HUES64 (cell line): ENCODE data around the gene CHGA.

Source experiments
- H3K27ac ChIP-seq: 2 replicates; pipeline ENCODE4 v1.7.0; 2013; ENCODE audit warnings: low read depth, low read length, inconsistent platforms
- H3K27me3 ChIP-seq: 2 replicates; pipeline ENCODE4 v1.6.1; 2013; ENCODE audit warnings: mild to moderate bottlenecking, low read length; ENCODE audit not compliant: insufficient read depth
- H3K36me3 ChIP-seq: 2 replicates; pipeline ENCODE4 v1.6.1; 2013; ENCODE audit warnings: mild to moderate bottlenecking, low read length; ENCODE audit not compliant: insufficient read depth
- H3K4me1 ChIP-seq: 2 replicates; pipeline ENCODE4 v1.6.1; 2013; ENCODE audit warnings: mild to moderate bottlenecking, low read length, moderate library complexity; ENCODE audit not compliant: insufficient read depth
- H3K4me3 ChIP-seq: 2 replicates; pipeline ENCODE4 v1.5.1; 2013; ENCODE audit warnings: mild to moderate bottlenecking, low read length, moderate library complexity
- H3K9ac ChIP-seq: 2 replicates; pipeline ENCODE4 v1.6.1; 2013; ENCODE audit warnings: mild to moderate bottlenecking, low read depth, low read length
- H3K9me3 ChIP-seq: 2 replicates; pipeline ENCODE4 v1.6.1; 2013; ENCODE audit warnings: low read depth, low read length; ENCODE audit not compliant: insufficient read depth
- WGBS: fragments of 150-250, 120-280 bp; methylation state at CpG from one replicate; pipeline ENCODE4 v1.1.7; 2013; ENCODE audit warnings: missing lambda C conversion rate; 5-methylcytosine and 5-hydroxymethylcytosine counted together

Gene CHGA

DNA sequence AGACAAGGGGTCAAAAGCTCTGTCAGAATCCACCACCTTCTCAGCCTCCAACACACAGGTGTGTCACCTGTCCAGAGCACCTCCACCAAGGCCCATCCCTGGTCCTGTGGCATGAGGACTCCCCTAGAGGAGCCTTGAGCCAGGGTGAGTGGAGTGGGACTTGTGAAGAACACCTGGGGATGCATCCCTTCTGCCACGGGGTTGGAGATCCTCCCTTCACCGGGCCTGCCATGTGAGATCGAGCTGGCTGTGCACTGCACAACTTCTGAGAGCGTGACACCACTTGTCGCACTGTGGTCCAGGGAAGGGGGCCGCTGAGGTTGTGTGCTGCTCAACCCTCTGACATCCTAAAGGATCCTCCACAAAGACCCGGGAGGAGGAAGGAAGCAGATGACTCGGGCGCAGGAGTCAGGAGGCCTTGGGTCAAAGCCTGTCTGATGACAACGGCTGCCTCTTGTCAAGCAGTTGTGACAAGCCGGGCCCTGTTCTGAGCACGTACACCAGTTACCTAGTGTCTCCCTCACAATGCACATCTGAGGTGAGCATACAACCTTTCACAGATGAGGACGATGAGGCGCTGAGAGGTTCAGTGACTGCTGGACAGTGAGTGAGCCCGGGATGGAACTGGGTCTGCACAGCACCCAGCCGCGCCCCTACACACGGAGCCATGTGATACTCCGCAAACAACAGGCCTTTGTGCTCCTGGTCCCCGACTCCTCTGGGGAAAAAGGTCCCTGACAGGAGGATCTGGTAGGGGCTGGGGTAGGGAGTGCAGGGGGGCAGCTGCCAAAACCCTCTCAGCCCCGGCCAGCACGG lies 35.6 kb downstream of the CHGA start:
- Histone ChIP-seq H3K4me3 (no peak overlapping the region), H3K4me1 (peaks cover 11% of the 10 kb centered on the region), H3K9ac (no peak overlapping the region), H3K36me3 (peaks cover 20% of the 10 kb centered on the region), H3K27me3 (no peaks in the 10 kb centered on the region), H3K27ac (no peak overlapping the region), H3K9me3 (no peaks in the 10 kb centered on the region)
- 97% methylated on average over 22 of the region's 22 CpGs for WGBS

DNA sequence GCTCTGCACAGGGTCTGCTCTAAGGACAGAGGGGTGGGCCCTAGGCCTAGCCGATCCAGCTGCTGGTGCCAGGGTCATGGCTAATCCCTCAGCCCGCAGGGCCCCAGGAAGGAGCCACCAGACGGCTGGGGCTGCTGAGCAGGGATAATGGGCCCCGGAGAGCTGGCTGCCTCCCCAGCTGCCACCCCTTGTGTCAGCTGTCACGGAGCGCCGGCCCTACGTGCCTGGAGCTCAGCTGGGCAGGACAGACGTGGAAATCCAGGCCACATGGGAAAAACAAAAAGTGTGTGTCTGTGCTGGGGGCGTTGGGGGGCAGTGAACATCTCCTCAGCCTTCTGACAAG lies 36.2 kb downstream of the CHGA start:
- no peaks in the 10 kb centered on the region for H3K27me3 ChIP-seq
- H3K4me1 ChIP-seq, result peaks cover 16% of the 10 kb centered on the region
- H3K36me3 ChIP-seq, result peaks cover 20% of the 10 kb centered on the region
- no peak overlapping the region for H3K27ac ChIP-seq
- no peaks in the 10 kb centered on the region for H3K9me3 ChIP-seq
- no peak overlapping the region for H3K9ac ChIP-seq
- H3K4me3 ChIP-seq, result no peak overlapping the region
- 89% methylated on average over 10 of the region's 10 CpGs for WGBS

DNA sequence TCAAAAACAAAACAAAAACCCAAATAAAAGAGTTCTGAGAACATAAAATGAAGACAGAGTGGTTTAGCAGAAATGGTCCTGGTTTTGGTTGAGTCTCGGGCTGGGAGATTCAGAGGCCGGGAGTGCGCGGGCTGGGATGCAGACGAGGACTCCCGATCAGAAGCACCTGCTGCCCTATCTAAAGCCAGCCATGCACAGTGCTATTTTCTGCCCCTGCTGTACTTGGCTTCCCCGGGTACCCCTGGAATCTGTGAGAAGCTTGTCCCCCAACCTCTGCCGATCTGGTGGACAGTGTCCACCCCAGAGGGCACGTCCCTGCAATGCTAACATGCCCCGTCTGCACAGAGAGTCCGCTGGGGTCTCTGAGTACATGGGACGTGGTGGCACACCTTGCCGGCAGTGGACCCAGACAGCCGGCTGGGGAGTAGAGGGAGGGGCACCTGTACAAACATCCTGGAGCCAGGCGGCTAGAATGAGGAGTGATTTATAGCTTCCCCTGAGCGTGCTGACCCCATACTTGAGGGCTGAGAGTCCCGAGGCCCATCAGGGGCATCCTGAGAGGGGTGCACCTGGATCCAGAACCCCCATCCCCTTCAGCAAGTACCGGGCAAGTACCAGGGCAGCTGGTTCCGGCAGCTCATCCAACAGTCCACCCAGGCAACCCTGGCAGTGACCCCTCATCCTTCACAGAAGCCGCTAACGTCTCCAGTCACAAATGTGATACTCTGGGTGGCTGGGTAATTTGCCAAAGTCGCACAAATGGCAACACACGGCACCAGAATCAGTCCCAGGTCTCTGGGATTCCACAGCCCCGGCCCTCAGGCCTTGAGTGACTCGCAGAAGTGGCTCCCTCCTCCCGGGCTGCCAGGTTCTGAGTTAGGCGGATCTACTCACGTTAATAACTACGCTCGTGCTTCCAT lies 37.1 kb downstream of the CHGA start:
- Histone ChIP-seq H3K36me3 (peaks cover 20% of the 10 kb centered on the region), H3K27ac (no peak overlapping the region)

DNA sequence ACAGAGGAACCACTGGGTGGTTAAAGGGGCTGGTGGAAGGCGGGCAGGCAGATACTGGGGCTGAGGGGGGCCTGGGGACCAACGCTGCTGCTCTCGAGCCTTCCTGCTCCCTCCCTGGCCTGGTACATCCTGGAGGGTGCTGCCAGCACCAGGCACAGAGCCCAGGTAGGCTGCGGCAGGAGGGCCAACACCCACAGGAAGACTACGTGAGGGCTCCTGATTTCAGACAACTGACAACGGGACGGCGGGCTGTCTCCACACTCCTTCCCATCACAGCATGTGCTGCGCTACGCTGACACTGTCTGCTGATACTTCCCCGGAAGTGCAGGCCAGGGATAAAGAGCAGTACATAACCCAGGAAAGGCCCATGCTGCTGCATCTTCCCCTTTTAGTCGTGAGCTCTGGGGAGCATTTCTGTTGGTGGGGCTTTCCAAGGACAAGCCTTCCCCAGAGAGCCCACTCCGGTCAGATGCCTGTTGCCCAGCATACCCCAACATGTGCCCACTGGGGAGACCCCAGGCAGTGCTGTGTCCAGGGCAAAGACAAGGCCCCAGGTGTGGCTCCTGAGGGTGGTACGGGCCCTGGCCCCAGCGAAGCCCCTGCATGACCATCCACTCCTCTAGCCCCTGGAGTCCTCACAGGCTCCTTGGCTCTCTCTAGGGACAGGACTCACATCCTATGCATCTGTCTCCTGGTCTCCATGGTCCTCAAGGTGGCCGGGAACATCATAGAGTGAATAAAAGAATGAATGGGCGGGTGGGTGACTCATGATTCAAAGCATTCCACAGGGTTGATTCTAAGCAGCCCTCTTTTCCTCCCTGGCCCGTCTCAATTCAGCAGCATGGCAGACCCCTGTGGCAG lies 38.0 kb downstream of the CHGA start:
- Histone ChIP-seq H3K36me3 (peaks cover 20% of the 10 kb centered on the region), H3K27me3 (no peaks in the 10 kb centered on the region), H3K27ac (no peak overlapping the region), H3K9ac (no peak overlapping the region), H3K4me3 (no peak overlapping the region), H3K9me3 (no peaks in the 10 kb centered on the region), H3K4me1 (peaks cover 12% of the 10 kb centered on the region)
- WGBS, result 89% methylated on average over 18 of the region's 18 CpGs

More for the DNA sequence above, 37.1 kb downstream of the CHGA start:
- no peaks in the 10 kb centered on the region for H3K27me3 ChIP-seq
- peaks cover 14% of the 10 kb centered on the region for H3K4me1 ChIP-seq
- WGBS, result 94% methylated on average over 30 of the region's 30 CpGs
- H3K9me3 ChIP-seq, result no peaks in the 10 kb centered on the region
- H3K9ac ChIP-seq, result no peak overlapping the region
- H3K4me3 ChIP-seq, result no peak overlapping the region

DNA sequence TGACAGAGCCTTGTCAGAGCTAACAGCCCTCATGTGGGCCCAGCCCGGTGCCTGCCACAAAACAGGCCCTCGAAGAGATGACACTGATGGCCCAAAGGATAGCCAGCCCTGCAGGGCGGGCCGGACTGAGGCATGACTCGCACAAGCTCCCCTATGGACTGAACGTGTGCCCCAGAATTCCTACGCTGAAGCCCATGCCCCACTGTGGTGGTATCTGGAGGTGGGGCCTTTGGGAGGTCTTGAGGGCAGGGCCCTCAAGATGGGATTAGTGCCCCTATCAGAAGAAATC lies 38.6 kb downstream of the CHGA start:
- 91% methylated on average over 7 of the region's 7 CpGs for WGBS
- no peaks in the 10 kb centered on the region for H3K27me3 ChIP-seq
- peaks cover 20% of the 10 kb centered on the region for H3K36me3 ChIP-seq
- no peak overlapping the region for H3K27ac ChIP-seq
- no peaks in the 10 kb centered on the region for H3K9me3 ChIP-seq
- H3K9ac ChIP-seq, result no peak overlapping the region
- peaks cover 12% of the 10 kb centered on the region for H3K4me1 ChIP-seq
- no peak overlapping the region for H3K4me3 ChIP-seq

DNA sequence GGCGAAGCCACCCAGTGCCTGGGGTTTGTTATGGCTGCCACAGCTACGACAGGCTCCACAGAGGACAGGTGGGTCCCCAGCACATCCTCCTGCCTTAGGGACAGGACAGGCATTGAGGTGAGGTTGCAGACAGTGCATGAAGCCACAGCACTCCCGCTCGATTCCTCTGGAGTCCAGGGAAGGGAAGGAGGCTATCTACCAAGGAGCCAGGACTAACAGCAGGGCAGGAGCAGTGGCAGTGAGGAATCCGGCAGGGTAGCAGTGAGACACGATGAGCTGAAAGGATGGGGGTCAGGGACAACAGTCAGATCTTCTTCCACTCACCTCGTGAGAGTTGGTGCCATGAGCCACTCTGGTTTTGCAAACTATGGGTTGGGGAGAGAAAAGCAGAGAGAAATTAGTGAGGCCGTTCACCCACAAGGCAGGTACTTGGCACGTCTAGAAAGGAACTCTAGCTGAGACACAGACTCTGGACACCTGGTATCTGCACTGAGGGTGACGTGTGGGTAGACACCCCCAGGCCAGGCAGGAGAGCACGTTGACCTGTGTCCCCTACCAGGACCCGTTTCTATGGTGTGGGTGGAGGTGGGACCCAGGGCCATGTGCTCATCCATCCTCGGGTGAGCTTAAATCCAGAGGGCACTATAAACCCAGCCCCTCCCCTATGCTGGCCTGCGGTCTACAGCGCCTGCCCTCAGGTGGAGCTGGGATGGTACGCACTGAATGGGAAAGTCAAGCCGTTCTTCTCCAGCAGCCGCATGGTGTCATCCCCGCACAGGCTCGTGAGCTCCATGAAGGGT lies 39.3 kb downstream of the CHGA start:
- peaks cover 14% of the 10 kb centered on the region for H3K36me3 ChIP-seq
- no peak overlapping the region for H3K9ac ChIP-seq
- H3K4me3 ChIP-seq, result no peak overlapping the region
- peaks cover 12% of the 10 kb centered on the region for H3K4me1 ChIP-seq
- no peak overlapping the region for H3K27ac ChIP-seq
- H3K27me3 ChIP-seq, result no peaks in the 10 kb centered on the region
- no peaks in the 10 kb centered on the region for H3K9me3 ChIP-seq
- WGBS, result 94% methylated on average over 20 of the region's 20 CpGs

DNA sequence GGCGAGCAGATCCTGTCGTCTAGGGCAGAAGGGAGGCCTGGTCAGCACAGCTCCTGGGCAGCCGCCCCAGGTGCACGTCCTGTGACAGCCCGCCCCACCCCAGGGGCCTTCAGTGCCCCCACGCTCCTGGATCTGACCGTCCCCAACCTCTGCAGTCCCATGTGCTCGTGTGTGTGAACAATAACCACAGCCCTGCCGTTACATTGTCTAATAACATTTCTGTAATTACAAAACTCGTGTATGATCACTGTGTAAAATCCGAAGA lies 39.8 kb downstream of the CHGA start:
- Histone ChIP-seq H3K4me1 (peaks cover 12% of the 10 kb centered on the region), H3K36me3 (peaks cover 10% of the 10 kb centered on the region), H3K9ac (no peak overlapping the region), H3K27ac (no peak overlapping the region), H3K27me3 (no peaks in the 10 kb centered on the region), H3K9me3 (no peaks in the 10 kb centered on the region), H3K4me3 (no peak overlapping the region)
- 94% methylated on average over 11 of the region's 11 CpGs for WGBS

DNA sequence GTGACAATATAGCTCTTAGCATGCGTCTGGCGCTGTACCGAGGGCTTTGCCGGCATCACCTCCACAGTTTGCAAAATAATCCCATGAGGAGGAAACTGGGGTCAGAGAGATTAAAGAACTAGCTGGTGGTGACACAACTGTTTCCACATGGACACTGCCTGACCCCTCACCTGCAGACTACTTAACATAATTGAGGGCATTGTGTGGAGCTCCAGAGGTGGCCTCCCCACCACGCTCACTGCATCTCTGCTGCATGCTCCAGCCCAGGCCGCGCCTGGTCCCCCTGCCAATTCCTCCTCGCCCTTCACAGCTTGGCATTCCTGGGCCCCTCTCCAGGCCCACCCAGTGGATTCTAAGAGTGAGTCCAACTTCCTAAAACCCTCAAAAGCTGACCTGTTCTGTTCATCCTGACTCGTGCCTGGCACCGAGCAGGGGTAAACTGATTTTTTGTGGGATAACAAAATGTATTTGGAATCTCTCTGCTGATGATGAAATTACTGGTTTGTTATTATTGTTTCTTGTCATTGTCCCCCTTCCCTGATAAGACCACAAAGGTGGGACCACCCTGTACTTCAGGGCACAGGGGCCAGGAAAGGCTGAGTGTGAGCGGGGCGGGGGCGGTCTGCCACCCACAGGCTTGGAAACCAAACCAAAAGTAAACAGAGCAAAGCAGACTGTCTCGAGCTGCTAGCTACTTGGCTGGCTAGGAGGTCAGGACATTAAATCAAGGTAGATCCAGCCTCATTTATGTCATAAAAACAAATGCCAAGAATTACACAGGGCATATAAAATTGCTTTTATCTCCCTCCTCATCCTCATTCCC lies 40.6 kb downstream of the CHGA start:
- Histone ChIP-seq H3K4me1 (peaks cover 12% of the 10 kb centered on the region), H3K4me3 (no peak overlapping the region), H3K27ac (no peak overlapping the region), H3K27me3 (no peaks in the 10 kb centered on the region), H3K36me3 (peaks cover 2% of the 10 kb centered on the region; the same call in 1 of the 2 replicates), H3K9ac (no peak overlapping the region), H3K9me3 (no peaks in the 10 kb centered on the region)
- 84% methylated on average over 14 of the region's 14 CpGs for WGBS

DNA sequence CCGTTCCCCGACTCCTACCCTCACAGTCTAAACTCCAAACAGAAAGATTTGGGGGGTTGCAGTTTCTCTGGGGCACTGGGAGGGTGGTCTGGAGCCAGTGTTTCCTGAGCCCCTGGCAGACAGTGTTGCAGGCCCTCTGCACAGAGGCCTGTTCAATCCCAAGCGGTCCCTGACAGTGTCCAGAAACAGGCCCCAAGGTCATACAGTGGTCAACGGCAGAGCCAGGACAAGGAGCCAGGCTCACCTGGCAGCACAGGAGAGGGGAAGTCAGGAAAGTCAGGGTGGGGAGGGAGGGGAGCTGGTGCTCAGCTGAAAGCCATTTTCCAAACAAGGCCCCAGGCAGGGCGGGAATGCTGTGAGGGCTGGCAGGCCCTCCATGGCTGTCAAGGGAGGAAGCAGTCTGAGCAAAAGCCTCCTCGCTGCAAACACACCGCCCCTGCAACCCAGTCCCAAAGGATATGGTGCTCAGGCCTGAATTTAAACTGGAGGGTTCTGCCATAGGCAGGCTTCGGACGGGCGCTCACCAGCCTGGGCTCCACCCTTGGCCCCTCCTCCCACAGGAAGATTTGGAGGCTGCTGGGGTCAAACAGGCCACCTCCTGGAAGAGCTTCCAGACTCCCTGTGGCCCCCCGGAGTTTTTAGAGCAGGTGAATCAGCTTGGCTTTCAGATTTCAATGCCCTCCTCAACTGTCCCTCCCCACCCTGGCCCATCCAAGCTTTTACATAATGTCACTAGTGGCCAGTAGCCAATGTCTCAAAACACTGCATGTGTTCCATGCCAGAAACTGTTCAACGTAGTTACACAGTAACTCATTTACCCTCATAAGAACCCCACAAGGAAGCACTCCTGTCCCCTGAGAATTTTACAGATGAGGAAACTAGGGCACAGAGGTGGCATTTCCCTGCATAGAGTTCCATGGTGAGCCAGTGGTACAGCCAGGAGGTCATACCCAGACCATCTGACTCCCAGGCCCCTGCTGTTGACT lies 41.5 kb downstream of the CHGA start:
- Histone ChIP-seq H3K4me1 (peaks cover 12% of the 10 kb centered on the region), H3K9me3 (no peaks in the 10 kb centered on the region), H3K27me3 (no peaks in the 10 kb centered on the region), H3K9ac (no peak overlapping the region), H3K36me3 (no peaks in the 10 kb centered on the region; the same call in 1 of the 2 replicates), H3K27ac (no peak overlapping the region), H3K4me3 (no peak overlapping the region)
- 94% methylated on average over 12 of the region's 12 CpGs for WGBS
